Hypothalamus (tissue), 51 donors: ENCODE data around the gene PHAF1.

ENCODE experiments used
- DNase-seq, 51 donors: peaks; one replicate each; lab custom pipeline; 2025; lab: John Stamatoyannopoulos, UW

Gene PHAF1

DNA sequence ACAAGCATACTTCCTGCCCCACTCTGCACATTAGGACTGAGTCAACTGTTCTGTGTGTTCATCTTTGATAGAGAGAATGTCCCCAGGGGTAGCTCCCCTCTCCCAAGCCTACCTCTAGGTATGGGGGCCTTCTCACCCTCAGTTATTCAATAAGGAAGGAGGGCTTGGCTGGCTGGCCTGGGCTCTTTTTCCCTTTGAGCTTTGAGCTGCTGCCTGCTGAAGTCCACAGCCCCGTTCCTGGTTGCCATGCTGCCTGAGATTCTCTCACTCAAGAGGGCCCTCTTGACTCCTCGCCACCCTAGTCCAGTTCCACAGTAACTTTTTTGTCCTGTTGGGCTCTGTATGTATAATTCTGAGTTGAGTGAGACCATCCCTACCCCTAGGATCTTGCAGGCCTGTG lies 36.0 kb downstream of the PHAF1 start:
- no peak for DNase-seq

DNA sequence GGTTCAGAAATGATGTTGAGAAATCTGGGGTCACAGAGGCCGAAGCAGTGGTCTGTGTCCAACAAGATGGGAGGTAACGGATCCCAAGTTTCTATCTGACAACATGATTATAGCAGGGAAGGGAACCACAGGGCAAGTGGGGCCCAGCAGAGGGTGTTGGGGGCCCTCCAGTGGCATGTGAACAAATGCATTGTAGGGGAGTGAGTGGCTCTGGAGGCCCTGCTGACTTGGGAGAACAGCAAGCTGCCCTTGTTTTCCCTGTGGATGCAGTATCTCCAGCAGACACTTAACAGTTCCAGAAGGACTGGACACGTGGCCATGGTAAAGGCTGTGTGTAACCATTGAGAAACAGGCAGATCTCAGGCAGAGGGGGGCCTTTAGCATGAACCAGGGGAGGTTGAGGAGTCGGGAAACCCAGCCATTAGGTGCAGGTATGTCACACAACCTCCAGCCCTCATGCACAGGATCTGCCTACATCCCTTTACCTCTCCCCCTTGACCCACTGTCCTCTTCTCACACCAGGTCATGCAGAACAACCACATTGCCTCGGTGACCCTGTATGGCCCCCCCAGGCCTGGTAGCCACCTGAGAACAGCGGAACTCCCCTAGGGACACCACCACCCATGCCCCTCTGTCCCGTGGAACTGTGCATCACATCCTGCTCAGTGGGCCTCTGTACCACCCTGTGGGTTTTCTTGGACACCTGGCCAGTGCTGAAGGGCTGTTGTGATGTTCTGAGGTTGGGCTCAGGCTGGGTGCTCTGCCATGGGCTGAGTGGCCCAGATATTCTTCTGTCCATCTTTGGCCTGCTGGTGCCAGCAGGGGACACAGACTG lies 37.0 kb downstream of the PHAF1 start:
- DNase-seq = peak in 3 of 51 donors; percentile 22 to 33 (median 31)

DNA sequence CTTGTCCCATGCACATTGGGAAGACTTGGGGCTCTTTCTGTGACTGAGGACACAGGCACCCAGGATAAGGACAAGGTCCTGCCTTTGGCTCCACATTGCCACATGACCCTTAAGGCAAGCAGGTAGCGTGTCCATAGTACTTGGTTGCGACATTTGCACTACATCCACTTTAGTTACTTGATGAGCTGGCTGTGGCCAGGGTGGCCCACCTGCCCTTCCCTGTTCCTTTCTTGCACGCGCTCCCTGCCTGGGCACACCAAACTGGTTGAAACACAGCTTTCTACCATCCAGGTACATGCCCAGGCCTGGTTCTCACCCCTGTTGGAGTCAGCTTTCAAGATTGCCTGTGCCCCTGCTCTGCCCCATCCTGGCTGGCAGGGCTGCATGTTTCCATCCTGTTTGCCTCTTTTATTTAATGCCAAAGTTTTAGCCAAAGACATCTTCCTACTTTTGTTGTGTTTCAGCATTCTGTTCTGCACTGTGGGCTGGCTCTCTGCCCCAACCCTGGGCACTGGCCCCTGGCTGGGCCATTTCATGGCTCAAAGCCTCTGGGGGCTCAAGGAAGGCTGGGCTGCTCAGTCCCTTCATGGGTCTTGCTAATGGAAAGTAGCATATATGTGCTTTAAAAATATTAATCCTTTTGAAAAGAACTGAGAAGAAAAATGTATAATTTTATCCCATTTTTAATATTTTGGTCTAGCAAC lies 37.8 kb downstream of the PHAF1 start:
- no peak for DNase-seq

DNA sequence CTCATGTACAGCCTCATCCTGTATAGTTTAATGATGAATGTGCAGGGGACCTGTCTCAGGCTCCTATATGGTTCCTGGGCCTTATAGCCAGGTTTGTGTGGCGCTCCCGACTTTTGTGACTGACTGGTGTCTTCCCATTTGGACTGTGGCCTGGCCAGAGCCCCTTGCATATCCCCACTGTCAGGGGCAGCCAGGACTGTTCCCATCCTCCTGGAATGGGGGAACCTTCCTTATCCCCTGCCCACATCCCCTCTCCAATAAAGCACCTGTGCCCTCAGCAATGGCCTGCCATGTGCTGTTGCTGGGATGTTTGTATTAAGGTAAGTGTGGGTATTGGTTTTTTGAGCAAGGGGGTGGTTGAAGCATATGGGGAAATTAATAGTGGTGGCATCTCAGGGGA lies 38.5 kb downstream of the PHAF1 start:
- DNase-seq = no peak

DNA sequence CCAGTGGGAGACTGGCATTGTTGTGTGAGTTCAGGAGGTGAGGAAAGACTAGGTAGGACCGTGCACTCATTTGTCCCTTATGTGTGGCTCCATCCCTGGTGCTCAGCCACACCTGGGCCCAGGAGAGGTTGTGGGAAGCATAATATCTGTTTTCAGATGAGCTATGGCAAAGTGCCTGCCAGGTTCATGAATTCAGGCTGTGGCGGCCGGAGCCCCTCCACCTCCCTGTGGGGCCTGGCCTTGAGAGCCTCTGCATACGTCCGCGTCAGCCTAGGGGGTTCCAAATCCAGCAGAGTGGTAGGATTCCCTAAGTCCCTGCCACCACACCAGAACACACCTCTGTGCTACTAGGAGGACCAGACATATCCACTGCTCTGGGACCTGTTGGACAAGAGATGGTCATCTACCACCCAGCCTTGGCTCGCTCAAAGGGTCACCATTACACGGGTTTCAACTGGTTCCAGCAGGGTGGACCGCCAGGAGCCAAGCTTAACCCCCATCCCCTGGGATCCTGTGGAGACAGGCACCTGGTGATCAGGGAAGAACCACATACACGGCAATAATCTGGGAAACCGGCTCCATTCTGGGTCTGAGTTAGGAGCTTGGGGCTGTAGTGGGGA lies 39.0 kb downstream of the PHAF1 start:
- DNase-seq = no peak

DNA sequence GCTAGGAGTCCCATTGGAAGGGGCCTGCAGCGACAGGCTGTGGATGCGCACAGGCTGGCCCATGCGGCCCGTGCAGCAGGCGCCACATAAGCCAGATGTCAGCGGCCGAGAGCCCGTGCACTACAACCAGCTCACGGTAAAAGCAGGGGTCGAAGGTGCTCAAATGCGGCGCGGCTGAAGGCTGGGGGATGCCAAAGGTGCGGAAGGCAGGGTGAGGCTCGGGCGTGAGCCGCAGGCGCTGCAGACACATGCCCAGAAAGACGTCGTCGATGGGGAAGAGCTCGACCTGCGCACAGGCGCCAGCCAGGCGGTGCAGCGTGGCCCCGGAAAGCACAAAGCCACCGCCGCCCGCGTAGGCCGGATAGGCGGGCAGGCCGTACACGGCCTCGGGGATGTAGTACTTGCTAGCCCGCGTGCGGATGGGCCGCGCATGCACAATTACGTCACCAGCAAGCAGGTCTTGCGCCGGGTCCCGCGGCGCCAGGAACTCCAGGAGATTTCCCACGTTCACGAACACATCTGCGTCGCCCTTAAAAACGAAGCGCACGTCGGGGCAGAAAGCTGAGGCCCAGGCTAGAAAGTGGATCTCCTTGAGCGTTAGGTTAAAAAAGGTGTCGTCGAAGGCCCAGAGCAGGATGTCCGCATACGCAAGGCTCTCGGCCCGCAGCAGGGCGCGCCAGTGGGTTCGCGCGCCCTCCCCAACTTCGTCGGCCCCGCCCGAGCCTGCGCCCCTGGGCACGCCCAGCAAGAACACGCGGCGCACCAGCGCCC lies 39.7 kb downstream of the PHAF1 start:
- no peak for DNase-seq

DNA sequence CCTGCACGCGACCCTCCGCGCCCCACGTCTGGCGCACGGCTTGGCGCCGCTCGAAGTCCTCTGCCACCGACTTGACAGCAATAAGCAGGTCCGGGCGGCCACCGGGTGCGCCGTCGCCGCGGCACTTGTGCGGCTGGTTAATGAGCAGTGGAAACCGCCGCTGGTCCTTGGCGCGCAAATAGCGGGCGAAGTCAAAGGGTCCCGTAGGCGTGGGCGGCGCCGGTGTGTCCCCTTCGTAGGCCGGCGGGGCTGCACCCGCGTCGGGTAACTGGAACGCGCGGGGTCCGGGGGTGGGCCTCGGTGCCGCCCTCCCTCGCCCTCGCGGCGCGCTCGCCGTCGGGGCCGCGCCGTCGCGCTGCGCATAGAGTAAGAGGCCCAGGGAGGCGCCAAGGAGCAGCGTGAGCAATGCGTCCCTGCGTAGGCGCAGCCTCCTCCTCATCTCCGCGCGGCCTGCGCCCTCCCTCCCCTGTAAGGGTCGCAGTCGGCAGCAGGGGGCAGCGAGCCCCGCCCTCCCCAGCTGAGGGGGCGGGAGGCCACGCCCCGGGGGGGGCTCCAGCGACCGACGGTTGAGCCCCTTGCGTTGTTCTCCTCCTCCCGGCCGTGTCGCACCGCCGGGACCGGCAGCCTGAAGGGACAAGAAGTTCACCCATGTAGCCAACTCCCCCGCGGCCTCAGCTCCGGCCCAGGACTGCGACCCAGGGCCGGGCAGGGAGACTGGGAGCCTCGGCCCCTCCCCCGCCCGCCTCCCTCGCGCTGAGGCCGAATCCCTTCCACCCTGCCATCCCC lies 40.5 kb downstream of the PHAF1 start:
- peak in 4 of 51 donors; percentile 10 to 39 (median 20) for DNase-seq

DNA sequence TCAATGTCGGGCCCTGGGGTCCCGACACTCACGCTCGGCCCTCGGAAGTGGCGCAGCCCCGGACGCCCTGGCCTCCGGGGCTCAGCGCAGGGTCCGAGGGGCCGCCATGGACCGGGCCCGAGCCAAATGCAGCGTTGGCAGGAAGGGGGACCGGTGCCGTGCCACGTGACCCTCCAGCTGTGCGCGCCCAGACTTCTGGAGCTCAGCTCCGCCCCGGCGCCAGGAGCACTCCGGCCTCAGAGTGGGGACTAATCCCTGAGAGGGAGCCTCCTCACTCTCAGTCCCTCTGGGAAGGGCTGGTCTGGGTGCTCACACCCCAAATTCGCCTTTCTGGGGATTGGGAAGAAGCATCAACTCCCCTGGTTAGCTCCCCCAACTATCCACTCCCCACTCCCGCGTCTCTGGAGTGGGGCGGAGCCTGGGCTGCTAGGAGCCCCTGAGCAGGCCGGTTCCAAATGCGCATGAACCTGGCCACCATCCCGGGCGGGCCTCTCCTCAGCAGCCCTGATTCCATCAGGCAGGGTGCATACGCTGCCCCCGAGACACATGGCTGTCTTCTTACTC lies 41.2 kb downstream of the PHAF1 start, which contains the start of gene B3GNT9:
TSS of gene B3GNT9 (minus strand) at position 166 of the 564 bp plus-strand sequence. CDS start 513 bp downstream, outside the sequence.
- DNase-seq = peak in 42 of 51 donors; percentile 29 to 82 (median 62)

DNA sequence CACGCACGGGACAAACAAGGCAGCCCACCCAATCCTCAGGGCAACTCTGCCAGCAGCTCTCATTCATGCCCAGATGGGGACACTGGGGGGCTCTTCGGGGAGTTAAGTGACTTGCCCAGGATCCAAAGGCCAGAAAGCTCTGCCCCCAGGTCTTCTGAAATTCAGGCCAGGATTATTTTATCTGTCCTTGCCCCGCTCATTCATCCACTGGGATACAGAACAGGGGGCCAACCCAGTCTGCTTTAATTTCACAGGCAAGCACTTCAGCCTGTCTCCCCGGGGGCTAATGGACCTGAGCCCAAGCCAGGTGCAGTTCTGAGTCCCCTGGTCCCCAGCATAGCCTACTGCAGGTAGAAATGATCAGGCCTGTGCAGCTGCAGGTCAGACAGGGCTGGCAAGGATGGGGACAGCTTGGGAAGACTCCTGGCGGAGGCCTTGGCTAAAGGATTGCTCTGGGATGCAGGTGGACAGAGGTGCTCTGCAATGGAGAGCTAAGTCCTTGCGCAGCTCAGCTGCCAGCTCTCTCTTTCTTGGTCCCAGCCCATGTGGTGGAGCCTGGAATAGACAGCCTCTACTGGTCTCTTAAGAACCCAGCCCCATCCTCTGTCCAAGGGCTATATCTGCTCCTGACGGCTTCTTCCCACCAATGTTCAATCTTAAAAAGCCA lies 41.8 kb downstream of the PHAF1 start:
- no peak for DNase-seq

DNA sequence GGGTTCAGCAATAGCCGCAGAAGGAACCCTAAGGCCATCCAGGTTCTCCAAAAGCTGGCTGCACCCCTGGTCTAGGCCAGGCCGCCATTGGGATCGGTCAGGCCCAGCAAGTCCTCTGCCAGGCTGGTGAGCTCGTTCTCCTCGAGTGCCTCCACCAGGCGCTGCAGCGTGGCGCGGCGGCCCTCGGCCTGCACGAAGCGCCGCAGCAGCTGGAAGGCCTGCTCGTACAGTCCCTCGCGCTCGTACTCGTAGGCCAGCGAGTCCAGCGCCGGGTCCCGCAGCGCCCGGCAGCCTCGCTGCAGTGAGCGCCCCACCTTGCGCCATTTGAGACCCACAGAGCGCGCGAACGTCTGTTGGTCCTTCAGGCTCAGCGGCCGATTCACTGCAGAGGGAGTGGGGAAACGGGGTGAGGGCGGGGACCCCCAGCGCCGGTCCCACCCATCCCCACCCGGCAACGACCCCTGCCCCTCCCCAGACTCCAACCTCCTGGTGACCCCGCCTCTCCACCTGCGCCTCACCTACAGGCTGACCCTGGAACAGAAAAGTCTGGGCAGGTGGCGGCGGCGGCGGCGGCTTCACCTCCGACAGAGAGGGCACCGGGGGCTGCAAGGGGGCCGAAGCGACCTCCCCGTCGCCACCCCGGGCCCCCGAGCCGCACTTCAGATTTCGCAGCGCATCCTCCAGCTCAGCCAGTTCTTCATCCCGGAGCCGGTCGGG lies 45.0 kb downstream of the PHAF1 start:
- no peak for DNase-seq

DNA sequence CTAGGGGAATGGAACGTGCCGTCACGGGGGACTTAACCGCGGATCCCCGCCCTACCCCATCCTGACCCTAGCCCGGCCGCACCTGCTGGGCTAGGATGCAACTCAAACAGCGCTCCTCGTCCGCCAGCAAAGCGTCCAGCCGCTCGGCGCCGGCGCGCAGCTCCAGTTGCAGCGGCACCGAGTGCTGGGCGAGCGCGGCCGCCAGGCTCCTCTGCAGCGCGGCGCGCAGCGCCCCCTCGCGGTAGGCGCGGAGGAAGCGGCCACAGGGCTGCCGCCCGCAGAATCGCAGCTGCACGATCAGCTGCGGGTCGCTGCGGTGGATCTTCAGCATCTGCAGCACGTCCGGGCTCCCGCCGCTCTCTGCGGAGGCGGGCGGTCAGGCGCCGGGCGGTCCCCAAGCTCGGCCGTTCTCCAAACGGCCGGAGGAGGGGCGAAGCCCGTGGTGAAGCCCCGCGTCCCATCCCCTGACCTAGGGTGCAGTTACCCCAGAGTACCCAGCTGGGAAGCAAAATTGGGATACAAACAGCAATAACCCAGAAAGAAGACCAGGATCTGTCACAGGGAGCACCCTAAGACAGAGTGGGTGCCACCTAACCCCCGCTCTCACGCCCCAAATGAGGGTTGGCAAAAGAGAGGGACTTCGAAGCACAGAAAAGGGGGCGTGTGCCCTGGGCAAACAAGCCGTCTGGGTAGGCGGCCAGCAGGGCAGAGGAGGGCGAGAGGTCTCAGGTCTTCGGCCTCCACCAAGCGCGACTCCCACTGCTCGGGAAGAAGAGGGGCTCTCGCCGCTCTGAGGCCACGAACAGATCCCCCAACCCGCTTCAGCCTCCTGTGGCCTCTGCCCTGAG lies 45.8 kb downstream of the PHAF1 start:
- peak in 46 of 51 donors; percentile 23 to 89 (median 62) for DNase-seq

DNA sequence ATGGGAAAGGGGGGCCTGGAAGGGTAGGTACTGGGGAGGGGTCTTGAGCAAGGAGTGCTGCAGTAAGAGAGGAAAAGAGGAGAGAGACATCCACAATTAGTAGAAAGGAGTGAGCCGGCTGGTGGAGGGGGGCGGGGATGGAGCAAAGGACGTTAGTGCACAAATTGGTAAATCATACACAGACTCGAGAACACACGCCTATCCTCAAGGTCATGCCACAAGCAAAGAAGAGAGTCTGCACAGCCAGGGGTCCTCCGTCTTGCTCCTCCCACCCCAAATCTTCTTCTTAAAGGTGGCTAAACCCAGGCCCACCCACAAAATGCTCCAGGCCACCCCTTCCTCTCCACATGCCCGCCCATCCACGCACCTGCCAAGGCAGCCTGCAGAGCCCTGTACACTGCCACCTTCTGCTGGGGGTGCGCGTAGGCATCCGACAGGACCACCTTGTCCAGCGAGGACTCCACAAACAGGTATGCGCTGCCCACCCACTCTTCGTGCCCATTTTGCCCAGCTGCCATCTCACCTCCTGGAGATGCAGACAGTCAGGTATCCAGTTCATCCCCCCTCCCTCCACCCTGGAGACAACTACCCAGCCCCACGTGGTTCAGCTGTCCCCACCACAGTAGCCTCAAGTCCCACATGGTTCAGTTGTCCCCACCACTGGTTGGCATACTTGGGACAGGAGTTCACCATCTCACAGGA lies 46.6 kb downstream of the PHAF1 start:
- DNase-seq = no peak

DNA sequence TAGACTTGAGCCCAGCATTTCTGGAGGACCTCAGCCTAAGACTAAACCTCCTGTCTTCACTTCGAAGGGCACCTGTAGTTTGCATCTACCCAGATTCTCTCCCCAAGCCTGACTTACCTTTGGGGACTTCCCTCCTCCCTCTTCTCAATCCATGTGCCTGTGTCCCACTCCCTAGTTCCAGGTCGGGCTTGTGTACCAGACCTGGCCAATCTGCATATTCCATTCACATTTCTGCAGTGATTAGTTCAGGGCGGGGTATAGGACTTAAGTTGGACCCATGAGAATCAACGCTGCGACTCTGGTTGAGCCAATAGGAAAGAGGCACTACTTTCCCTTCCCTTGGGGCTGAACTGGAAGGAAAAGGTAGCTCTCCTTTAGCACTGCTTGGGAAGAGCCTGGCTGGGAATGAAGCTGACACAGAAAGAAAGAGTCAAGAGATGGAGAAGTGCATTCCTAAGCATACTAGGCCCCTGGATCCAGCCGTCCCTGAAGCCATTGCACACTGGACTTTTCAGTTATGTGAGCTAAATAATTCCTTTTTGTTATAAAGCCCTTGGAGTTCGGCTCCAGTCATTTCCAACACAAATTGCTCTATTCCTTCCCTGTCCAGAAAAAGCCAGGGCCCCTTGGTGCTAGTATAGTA lies 47.5 kb downstream of the PHAF1 start:
- no peak for DNase-seq

DNA sequence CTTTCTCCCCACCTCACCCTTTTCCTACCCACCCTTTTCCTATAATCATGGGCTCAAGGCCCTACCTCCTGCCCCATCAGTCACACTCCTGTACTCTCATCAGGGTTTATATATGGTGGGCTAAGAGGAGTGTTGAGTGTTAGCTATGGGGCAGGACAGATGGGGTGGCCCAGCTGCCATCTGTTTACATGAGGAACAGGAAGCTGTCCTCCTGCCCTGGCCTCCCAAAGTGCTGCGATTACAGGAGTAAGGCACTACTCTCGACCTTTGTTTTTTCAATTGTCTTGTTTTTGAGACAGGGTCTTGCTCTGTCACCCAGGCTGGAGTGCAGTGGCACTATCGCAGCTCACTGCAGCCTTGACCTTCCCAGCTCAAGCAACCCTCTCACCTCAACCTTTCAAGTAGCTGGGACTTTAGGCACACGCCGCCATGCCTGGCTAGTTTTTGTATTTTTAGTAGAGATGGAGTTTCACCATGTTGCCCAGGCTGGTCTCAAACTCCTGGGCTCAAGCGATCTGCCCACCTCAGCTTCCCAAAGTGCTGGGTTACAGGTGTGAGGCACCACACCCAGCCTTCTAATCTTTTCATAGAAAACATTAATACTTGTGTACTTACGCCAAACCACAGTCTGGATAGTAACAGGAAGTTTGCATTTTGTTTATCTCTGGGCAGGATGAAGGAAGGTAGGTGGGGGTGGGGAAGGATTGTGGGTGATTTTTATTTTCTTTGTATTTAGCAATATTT lies 48.3 kb downstream of the PHAF1 start:
- no peak for DNase-seq
